ENCODE data around the gene GRIFIN.
A peak's percentile ranks its signal among the peaks of the same experiment; 100 is the strongest.

The GRIFIN gene

GRCh38 chr7:2477447-2478398, 1.5 kb upstream of the GRIFIN start:
- no peaks in the 10 kb centered on the region for H3K27me3 Mint-ChIP-seq (ENCODE audit: low read depth)
- no peaks in the 10 kb centered on the region for H3K9me3 Mint-ChIP-seq
- H3K27ac Mint-ChIP-seq = no peak overlapping the region
- TF ChIP-seq, protein P1, sequence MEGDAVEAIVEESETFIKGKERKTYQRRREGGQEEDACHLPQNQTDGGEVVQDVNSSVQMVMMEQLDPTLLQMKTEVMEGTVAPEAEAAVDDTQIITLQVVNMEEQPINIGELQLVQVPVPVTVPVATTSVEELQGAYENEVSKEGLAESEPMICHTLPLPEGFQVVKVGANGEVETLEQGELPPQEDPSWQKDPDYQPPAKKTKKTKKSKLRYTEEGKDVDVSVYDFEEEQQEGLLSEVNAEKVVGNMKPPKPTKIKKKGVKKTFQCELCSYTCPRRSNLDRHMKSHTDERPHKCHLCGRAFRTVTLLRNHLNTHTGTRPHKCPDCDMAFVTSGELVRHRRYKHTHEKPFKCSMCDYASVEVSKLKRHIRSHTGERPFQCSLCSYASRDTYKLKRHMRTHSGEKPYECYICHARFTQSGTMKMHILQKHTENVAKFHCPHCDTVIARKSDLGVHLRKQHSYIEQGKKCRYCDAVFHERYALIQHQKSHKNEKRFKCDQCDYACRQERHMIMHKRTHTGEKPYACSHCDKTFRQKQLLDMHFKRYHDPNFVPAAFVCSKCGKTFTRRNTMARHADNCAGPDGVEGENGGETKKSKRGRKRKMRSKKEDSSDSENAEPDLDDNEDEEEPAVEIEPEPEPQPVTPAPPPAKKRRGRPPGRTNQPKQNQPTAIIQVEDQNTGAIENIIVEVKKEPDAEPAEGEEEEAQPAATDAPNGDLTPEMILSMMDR (IDR thresholded peaks at IDR 0.05; ENCODE audit: unreplicated experiment in 3 of 3) = peak; percentile 54 to 77 (median 72)
- peaks cover 23% of the 10 kb centered on the region for H3K4me1 Mint-ChIP-seq
- no peaks in the 10 kb centered on the region for H3K36me3 Mint-ChIP-seq (ENCODE audit: low read depth)
- H3K4me3 Mint-ChIP-seq = no peak overlapping the region

GRCh38 chr7:2476776-2477446, 713 bp upstream of the GRIFIN start:
- peaks cover 23% of the 10 kb centered on the region for H3K4me1 Mint-ChIP-seq
- TF ChIP-seq, protein P1 (IDR thresholded peaks at IDR 0.05; ENCODE audit: unreplicated experiment in 3 of 3) = no peak
- H3K9me3 Mint-ChIP-seq = no peaks in the 10 kb centered on the region
- H3K36me3 Mint-ChIP-seq (ENCODE audit: low read depth) = no peaks in the 10 kb centered on the region
- H3K4me3 Mint-ChIP-seq = no peak overlapping the region
- H3K27ac Mint-ChIP-seq = no peak overlapping the region
- no peaks in the 10 kb centered on the region for H3K27me3 Mint-ChIP-seq (ENCODE audit: low read depth)

- Mint-ChIP-seq H3K27ac (no peak overlapping the region), H3K36me3 (ENCODE audit: low read depth) (no peaks in the 10 kb centered on the region), H3K4me3 (no peak overlapping the region), H3K4me1 (peaks cover 16% of the 10 kb centered on the region), H3K27me3 (ENCODE audit: low read depth) (no peaks in the 10 kb centered on the region), H3K9me3 (no peaks in the 10 kb centered on the region)
- TF ChIP-seq, protein P1 (IDR thresholded peaks at IDR 0.05; ENCODE audit: unreplicated experiment in 3 of 3) = no peak
Measured at GRCh38 chr7:2475678-2476015, 551 bp downstream of the GRIFIN start.

GRCh38 chr7:2474813-2475677, 1.2 kb downstream of the GRIFIN start:
- peaks cover under 1% of the 10 kb centered on the region for H3K27me3 Mint-ChIP-seq (ENCODE audit: low read depth)
- H3K27ac Mint-ChIP-seq = no peak overlapping the region
- H3K9me3 Mint-ChIP-seq = no peaks in the 10 kb centered on the region
- H3K4me1 Mint-ChIP-seq = peaks cover 12% of the 10 kb centered on the region
- H3K4me3 Mint-ChIP-seq = no peak overlapping the region
- H3K36me3 Mint-ChIP-seq (ENCODE audit: low read depth) = no peaks in the 10 kb centered on the region
- TF ChIP-seq, protein P1 (IDR thresholded peaks at IDR 0.05; ENCODE audit: unreplicated experiment in 3 of 3) = no peak

GRCh38 chr7:2474224-2474623, 2.0 kb downstream of the GRIFIN start:
- H3K27ac Mint-ChIP-seq = no peak overlapping the region
- H3K36me3 Mint-ChIP-seq (ENCODE audit: low read depth) = no peaks in the 10 kb centered on the region
- H3K4me3 Mint-ChIP-seq = no peak overlapping the region
- H3K9me3 Mint-ChIP-seq = no peaks in the 10 kb centered on the region
- peaks cover 14% of the 10 kb centered on the region for H3K4me1 Mint-ChIP-seq
- peaks cover 4% of the 10 kb centered on the region for H3K27me3 Mint-ChIP-seq (ENCODE audit: low read depth)
- TF ChIP-seq, protein P1 (IDR thresholded peaks at IDR 0.05; ENCODE audit: unreplicated experiment in 3 of 3) = no peak
